ENCODE measurements around the gene NOX5.
A peak's percentile ranks its signal among the peaks of the same experiment; 100 is the strongest.

The NOX5 gene

DNA sequence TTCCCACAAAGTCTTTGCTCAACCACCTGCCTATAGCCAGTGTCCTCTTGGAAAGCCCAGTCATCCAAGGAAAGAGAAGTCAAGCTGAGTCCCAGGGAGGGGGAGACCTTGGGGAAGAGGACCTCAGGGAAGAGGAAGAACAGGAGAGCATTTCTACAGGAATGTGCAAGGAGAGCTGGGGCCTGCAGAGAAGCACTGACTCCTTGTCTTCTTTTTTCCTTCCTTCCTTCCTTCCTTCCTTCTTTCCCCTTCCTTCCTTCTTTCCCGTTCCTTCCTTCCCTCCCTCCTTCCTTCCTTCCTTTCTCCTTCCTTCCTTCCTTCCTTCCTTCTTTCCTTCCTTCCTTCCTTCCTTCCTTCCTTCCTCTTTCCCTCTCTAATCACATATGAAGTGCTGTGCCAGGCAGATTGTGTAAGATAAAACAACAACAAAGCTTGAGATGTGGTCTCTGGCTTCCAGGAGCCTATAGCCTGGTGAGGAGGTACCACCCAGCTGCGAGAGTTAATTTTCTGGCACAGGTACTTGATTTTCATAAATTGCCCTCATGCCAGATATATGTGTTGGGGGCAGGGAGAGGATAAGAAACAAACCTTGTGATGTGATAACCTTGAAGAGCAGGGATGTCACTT is 70.0 kb downstream of the NOX5 start:
- DNase-seq, result no peak

DNA sequence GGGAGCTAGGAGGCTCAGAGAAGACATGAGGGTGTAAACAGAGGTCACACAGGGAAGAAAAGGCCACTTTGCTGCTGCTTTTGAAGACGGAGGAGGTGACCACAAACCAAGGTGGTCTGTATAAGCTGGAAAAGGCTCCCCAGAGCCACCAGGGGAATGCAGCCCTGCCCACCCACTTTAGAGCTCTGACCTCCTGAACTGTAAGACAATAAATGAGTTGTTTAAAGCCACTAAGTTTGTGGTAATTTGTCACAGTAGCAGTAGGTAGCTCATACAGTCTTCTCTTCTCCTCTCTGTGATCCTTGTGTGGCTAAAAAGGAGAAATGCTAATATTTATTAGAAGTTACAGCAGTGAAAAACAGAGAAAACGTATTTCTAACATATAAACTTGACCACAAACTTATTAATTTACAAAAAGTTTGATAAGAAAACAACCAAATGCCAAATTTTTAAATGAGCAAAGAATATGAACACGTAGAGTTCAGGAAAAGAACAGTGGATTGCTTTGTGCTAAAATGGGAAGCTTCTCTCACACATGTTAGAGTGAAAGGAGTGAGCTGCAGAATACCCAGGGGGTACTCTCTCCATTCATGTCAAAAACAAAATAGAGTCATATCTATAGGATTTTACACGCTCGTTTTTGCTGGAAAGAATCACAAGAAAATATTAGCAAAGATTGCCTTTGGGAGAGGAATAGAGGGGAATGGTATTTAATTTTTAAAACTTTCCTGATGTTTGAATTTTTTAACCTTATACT is 71.0 kb downstream of the NOX5 start:
- DNase-seq, result no peak

DNA sequence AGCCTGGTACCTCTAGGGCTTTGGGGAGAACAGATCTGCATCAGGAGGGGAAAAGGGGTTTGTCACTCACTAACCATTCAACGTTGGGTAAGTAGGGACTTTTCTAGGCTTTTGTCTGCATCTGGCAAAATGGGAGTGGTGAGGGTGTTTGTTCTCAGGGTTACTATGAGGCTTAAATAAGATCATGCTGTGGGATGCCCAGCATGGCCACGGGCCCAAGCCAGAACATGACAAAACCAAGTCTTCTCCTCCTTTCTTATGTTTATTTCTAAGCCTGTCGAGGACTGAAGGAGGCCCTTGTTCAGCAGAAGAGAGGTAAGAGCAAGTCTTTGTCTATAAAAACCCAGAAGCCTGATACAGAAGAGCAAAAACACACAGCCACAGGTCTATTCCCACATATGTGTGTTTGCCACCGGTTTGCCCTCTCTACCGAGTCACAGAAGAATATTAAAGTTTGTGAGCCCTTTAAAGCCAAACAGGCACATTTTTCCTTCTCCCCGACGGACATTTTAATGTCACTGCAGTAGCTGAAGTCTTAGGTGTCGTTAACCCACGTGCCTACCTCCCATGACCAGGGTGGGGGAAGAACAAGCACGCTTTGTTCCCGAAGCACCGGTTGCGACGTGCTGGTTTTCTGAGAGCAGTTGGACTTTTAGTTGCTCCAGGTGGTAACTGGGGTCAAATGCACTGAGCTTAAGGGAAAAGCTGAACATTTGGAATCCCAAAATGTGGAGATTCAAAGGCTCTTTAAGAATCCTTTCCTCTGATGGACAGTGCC is 72.1 kb downstream of the NOX5 start:
- no peak for DNase-seq

DNA sequence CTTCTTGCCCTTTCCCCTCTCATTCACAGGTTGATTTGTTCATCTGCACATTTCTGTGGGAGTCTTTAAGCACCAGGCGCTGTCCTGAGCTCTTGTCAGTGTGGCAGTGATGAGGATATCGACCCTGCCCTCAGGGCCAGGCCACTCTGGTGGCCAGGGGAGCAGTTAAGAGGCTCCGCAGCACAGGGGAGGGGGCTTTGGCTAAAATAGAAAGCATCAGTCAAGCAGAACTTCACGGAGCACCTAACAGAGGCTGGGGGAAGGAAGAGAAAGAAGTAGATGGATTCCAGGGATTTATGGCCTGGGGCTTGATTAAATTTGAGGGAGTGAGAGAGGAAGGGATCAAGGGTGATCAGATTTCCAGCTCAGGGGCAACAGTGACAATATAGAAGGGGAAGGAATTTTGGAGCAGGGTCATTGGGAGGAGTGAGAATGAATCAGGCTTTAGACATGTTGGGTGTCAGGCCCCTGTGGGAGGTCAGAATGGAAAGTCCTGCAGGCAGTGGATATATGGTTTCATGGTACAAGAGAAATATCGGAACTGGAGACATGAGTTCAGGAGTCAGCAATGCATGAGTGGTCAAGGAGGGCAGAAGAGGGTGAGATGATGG is 73.0 kb downstream of the NOX5 start:
- DNase-seq, result no peak

GRCh38 chr15:69088300-69088965 is 73.9 kb downstream of the NOX5 start:
- no peak for DNase-seq

DNA sequence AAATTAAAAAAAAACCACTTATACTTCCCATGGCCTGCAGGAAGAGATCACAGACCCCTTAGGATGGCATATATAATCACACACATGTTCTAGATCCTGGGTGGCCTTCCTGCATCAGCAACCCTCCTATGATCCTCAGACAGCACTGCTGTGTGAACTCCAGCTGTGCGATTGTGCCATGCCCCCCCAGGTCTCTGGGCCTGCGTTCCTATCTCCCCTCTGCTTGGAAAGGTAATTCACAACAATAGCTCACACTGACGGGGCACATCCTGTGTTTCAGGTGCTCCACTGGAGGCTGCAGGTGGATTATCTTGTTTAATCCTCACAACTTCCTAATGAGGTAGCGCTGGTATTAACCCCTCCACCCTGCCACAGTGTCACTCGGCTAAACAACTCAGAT is 74.8 kb downstream of the NOX5 start:
- no peak for DNase-seq

DNA sequence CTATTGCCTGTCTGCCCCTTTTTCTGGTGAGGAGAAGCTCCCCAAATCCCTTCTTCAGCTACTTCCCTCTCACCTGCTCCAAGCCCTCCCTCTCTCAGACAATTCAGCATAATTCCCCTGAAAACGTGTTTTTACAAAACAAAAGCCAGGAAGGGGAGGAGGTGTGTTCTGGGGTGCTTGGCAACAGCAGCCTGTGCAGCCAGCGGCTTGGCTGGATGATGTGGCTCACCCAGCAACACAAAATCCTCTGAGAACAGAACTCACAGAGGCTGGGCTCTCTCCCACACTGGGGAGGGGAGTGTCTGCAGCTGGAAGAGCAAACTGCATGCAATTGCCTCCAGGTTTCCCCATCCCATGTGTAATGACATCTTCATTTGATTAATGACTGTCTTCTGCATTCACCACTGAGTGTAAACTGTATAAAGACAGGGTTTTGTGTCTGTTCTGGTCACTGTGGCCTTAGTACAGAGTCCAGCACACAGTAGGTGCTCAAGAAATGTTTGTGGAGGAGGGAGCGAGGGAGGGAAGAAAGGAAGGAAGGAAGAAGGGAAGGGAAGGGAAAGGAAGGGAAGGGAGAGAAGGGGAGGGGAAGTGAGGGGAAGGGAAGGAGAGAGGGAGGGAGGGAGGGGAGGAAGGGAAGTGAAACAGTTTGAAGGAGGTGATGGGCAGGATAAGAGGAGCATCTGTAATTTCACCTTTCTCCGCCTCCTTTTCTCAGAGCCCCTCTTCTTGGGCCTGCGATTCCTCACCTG is 75.9 kb downstream of the NOX5 start:
- DNase-seq, result no peak

DNA sequence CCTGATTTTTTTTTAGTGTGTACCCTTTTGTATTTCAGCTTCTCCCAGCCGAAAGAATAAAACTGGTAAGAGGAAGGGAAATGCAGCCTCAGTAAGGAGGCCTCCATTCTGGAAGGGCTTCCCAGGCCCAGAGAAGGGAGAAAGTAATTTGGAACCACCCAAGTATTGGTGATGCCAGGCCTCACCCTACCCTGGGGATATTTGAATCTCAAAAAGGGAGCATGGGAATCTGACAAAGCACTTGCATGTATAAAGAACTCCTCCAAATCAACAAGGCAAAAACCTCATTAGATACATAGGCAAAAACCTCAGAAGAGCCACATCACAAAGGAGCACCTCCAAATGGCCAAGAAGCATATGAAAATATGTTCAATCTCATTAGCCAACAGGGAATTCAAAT is 77.2 kb downstream of the NOX5 start:
- DNase-seq, result no peak

DNA sequence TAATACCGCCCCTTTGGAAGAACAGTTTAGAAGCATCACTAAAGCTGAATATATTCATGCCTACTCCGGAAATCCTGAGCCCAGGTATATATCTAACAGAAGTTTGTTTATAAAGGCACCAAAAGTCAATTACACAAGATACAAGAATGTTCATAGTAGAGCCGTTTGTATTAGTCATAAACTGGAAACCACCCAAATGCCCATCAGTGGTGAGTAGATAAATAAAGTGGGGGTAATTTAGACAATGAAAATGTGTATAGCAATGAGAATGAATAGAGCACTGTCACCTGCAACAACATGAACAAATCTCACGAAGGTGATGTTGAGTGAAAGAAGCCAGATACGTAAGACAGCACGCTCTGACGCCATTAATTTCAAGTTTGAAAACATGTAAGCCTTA is 77.7 kb downstream of the NOX5 start:
- no peak for DNase-seq

GRCh38 chr15:69093127-69093526 is 78.6 kb downstream of the NOX5 start:
- no peak for DNase-seq

GRCh38 chr15:69093614-69094013 is 79.1 kb downstream of the NOX5 start:
- no peak for DNase-seq

- DNase-seq, result no peak
Measured at GRCh38 chr15:69094124-69094921, 79.8 kb downstream of the NOX5 start.

GRCh38 chr15:69095274-69095673 is 80.8 kb downstream of the NOX5 start:
- DNase-seq, result no peak

DNA sequence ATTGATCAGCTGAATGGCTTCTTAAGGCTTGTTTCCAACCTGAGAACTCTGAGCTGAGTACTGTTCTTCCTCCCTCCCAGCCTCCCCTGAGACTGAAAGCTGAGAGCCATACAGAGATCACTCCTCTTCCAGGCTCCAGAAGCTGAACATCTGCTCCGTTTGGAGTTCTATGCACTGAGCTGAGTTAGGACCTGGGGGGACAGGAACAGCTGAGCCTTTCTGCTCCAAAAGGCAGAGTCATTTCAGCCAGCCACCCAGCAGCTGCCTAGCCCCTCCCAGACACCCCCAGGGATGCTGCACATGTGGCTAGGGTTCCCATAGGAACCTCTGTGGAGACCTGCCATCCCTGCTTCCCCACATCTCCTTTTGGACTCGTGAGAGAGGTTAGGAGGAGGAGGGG is 81.7 kb downstream of the NOX5 start:
- DNase-seq, result peak; percentile 86

GRCh38 chr15:69096626-69097025 is 82.1 kb downstream of the NOX5 start:
- no peak for DNase-seq

DNA sequence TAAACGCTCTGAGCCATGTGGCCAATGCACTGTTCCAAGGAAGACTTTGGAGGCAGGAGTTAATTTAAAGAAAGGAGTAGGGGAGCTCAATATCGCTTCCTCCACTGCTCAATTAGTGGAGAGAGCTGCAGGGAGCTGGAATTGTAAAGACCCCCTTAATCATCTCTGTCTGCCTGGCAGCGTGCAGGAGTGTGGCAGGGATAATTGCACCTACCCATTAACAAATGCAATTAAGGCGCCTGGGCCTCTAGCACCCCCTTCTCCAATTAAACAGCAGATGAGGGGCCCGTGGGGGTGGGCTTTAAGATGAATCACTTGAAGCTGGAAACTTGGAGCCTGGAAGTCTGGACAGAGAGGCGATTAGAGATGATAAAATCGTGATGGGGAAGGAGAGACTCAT is 84.3 kb downstream of the NOX5 start:
- no peak for DNase-seq

- DNase-seq, result peak; percentile 20
Measured at GRCh38 chr15:69099941-69100340, 85.4 kb downstream of the NOX5 start.

DNA sequence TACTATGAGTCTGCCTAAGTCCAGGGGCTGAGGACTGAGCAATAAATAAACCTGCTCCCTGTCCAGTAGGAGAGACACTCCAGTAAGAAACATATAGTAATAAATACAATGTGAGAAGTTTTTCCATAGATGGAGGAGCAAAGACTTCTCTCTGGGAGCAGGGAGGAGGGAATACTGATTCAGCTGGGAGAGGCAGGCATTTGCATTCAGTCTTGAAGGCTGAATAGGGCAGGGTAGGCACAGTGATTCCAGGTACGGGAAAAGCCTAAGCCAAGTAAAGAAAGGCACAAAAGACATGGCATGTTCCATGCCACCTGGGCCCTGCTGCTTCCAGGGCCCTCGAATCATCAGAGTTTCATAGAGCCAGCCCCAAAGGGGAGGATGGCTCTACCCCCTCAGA is 86.3 kb downstream of the NOX5 start:
- no peak for DNase-seq

GRCh38 chr15:69104050-69104750 is 89.7 kb downstream of the NOX5 start:
- no peak for DNase-seq

DNA sequence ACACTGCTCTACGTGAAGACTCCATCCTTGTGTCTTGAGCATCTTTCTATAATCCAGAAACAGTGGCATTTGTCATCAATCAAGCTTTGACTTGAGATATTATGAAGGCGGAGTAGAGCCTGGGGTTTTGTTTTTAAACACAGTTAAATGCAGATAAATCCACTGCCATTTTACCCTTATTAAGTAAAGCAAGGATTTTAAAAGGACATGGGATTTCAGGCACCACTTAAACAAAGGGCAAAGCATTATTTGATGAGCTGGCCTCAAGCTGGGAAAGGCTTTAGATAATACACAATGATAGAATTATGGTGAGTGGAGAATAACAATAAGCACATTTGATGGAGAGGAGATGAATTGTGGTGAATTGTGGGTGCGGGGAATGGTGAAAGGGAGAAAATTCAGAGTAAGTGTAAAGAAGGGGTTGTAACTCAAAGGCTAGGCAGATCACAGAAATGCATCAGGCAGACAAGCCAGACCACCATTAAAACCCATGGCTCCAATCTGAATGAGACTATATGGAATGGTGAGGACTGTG is 91.0 kb downstream of the NOX5 start:
- no peak for DNase-seq
